Mucosa of gallbladder (tissue), 1 donor: ENCODE measurements around the gene OR2AP1. TPM values are rescaled to one million over a fixed set of nuclear protein-coding genes. Genes with fewer than 3 reads are reported as not detected.
"Not testable (repeated sequence)": the region's sequence is repeated elsewhere in the genome, so short reads cannot be mapped to it uniquely, and the experiment has no call there.

Experiments
- DNase-seq: peaks from one replicate; pipeline ENCODE4 v3.0.0-alpha.2; 2020; ENCODE audit warnings: low spot score
- total RNA-seq: library from RNA; stranded (reverse); gene quantifications from one replicate; pipeline ENCODE4 v1.2.1, GENCODE V29; 2021
- donor health status: DM: no; HTN: no; CAD: no.

The OR2AP1 gene
- total RNA-seq, result not detected

GRCh38 chr12:55572168-55572567 is at the start of gene OR2AP1:
TSS of gene OR2AP1 (plus strand) at chr12:55572468. CDS start at chr12:55574415, 1,947 bp downstream.
- DNase-seq, result no peak

GRCh38 chr12:55548235-55548634 is 24.0 kb upstream of the OR2AP1 start:
- DNase-seq, result not testable (repeated sequence)

- no peak for DNase-seq
Measured at GRCh38 chr12:55548756-55549155, 23.5 kb upstream of the OR2AP1 start.

GRCh38 chr12:55549302-55549701 is 23.0 kb upstream of the OR2AP1 start, which contains the start of gene OR6C4:
TSS of gene OR6C4 (plus strand) at chr12:55549602. CDS start at chr12:55551227, 1,625 bp downstream.
- DNase-seq, result no peak

GRCh38 chr12:55554296-55554695 is 18.0 kb upstream of the OR2AP1 start:
- no peak for DNase-seq

- DNase-seq, result not testable (repeated sequence)
Measured at GRCh38 chr12:55570060-55570459, 2.2 kb upstream of the OR2AP1 start.

GRCh38 chr12:55570689-55571088 is 1.6 kb upstream of the OR2AP1 start:
- DNase-seq, result not testable (repeated sequence)

- no peak for DNase-seq
Measured at GRCh38 chr12:55582066-55582465, 9.8 kb downstream of the OR2AP1 start.

- no peak for DNase-seq
Measured at GRCh38 chr12:55585817-55586216, 13.5 kb downstream of the OR2AP1 start.

GRCh38 chr12:55590152-55590551 is 17.9 kb downstream of the OR2AP1 start:
- DNase-seq, result not testable (repeated sequence)

GRCh38 chr12:55607821-55608594 is 35.7 kb downstream of the OR2AP1 start:
- no peak for DNase-seq

GRCh38 chr12:55610598-55610997 is 38.3 kb downstream of the OR2AP1 start:
- no peak for DNase-seq

GRCh38 chr12:55612646-55613045 is 40.4 kb downstream of the OR2AP1 start:
- no peak for DNase-seq

GRCh38 chr12:55614764-55615163 is 42.5 kb downstream of the OR2AP1 start:
- DNase-seq, result no peak

- DNase-seq, result peak; percentile 74
Measured at GRCh38 chr12:55619354-55620138, 47.3 kb downstream of the OR2AP1 start.

- no peak for DNase-seq
Measured at GRCh38 chr12:55624056-55624455, 51.8 kb downstream of the OR2AP1 start.

Other genes with a start within 250 kb of the OR2AP1 start
- not detected for gene OR6C3, start 241.7 kb upstream of the OR2AP1 start, total RNA-seq
- not detected for gene OR6C75, start 209.5 kb upstream of the OR2AP1 start, total RNA-seq
- gene OR6C65, start 171.9 kb upstream of the OR2AP1 start, total RNA-seq, result not detected
- gene OR6C76, start 146.2 kb upstream of the OR2AP1 start, total RNA-seq, result not detected
- not detected for gene OR6C2, start 128.4 kb upstream of the OR2AP1 start, total RNA-seq
- gene OR6C70, start 102.3 kb upstream of the OR2AP1 start, total RNA-seq, result not detected
- not detected for gene OR6C68, start 80.1 kb upstream of the OR2AP1 start, total RNA-seq
- gene OR6C4, start 22.9 kb upstream of the OR2AP1 start, total RNA-seq, result not detected
- not detected for gene OR10P1, start 64.4 kb downstream of the OR2AP1 start, total RNA-seq
- gene ITGA7, start 135.4 kb downstream of the OR2AP1 start, total RNA-seq, result 152 TPM
- gene BLOC1S1, start 143.6 kb downstream of the OR2AP1 start, total RNA-seq, result 158 TPM
- gene RDH5, start 147.9 kb downstream of the OR2AP1 start, total RNA-seq, result 43.0 TPM
- gene CD63, start 156.5 kb downstream of the OR2AP1 start, total RNA-seq, result 1,148 TPM
- 11.5 TPM for gene GDF11, start 170.7 kb downstream of the OR2AP1 start, total RNA-seq
- gene SARNP, start 245.3 kb downstream of the OR2AP1 start, total RNA-seq, result 36.6 TPM
- gene ORMDL2, start 245.6 kb downstream of the OR2AP1 start, total RNA-seq, result 66.2 TPM